Measurements from ENCODE around the gene ARHGAP40.

Gene ARHGAP40

GRCh38 chr20:38601216-38602184 is at the start of gene ARHGAP40:
ARHGAP40 (plus strand) TSS chr20:38601809.
- peak; percentile 11 to 20 for DNase-seq

DNA sequence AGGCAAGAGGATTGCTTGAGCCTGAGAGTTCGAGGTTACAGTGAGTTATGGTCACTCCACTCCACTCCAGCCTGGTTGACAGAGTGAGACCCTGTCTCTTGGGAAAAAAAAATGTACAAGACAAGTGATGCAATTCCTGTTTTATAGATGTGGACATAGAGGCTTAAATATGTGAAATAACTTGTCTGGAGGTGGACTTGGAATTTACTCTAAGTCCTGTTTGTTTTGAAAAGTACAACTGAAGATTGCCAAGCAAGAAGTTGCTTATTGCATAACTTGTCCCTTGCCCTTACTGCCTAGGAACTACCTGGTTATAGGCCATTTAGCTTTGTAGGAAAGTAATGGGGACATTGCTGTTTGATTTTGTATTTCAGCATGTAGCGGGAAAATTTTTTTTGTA is 46.6 kb upstream of the ARHGAP40 start:
- DNase-seq, result no peak

- DNase-seq, result no peak
Measured at GRCh38 chr20:38555395-38555794, 46.2 kb upstream of the ARHGAP40 start.

GRCh38 chr20:38557174-38557573 is 44.4 kb upstream of the ARHGAP40 start:
- no peak for DNase-seq

DNA sequence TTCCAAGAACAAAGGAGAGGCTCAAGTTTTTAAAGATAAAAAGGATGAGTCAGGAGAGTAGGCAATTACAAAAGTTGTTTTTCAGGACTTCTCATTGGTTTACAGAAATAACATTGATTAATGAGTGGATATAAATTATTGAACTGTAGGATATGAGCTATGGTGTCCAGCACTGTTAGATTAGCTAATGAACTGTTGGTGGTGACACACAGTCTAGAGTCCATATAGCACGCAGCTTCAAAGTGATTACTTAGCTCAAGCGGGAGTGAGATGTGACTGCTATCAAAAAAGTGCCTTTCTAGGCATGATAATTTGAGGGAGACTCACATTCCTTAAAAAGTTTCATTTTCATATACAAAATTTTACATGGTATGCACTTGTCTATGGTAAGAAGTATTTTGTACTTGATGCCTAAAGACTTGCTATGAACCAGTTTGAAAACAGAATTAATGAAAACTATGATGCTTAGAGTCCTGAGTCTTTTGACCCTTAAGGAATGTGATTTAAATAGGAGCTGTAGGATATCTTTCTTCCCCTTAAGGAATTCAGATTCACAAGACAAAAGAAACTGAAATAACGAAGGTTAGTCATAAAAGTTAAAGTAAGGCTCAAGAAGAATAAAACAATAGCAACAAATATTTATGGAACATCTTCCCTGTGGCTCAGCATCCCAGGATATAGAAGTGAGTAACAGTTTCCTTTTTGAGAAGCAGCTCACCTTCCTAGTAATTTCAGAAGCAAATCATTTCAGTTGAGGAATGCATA is 42.8 kb upstream of the ARHGAP40 start:
- no peak for DNase-seq

GRCh38 chr20:38559764-38560163 is 41.8 kb upstream of the ARHGAP40 start:
- no peak for DNase-seq

DNA sequence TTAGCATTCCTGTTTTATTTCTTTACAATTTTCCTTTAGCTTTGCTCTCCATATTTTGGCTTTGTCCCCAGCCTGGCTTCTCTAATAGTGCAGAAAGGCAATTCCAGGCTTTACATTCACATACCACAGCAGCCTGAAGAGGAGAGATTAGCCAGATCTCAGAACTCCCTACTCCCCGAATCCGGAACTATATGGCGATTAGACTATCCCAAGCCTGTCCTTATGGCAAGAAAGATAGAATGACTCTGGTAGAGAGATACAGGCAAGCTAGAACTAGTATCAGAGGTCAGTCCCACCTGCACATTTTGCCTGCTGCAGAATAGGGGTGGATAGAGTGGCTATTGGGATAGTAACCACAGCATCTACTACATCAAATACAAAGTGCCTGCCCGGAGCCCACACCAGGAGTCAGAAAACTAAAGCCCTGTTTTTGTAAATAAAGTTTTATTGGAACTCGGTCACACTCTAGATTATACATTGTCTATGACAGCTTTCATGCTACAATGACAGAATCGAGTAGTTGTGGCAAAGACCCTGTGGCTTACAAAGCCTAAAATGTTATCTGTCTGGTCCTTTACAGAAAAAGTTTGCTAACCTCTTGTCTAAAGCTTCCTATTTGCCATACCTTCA is 37.7 kb upstream of the ARHGAP40 start:
- DNase-seq, result no peak

DNA sequence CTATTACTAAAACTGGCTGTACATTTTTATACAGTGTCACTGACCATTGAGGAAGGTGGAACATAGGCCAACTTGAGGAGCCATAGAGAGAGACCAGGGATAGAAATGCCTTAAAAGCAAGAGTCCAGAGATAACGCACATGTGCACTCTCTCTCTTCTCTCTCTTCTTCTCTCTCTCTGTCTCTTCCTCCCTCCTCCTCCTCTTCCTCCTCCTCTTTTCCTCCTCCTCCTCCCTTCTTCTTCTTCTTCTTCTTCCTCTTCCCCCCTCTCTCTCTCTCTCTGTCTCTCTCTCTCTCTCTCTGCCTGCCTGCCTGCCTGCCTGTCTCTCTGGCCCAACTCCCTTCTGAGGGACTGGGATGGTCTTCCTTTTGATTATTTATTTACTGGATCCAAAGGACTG is 36.9 kb upstream of the ARHGAP40 start:
- DNase-seq, result no peak

- DNase-seq, result no peak
Measured at GRCh38 chr20:38566036-38566598, 35.5 kb upstream of the ARHGAP40 start.

DNA sequence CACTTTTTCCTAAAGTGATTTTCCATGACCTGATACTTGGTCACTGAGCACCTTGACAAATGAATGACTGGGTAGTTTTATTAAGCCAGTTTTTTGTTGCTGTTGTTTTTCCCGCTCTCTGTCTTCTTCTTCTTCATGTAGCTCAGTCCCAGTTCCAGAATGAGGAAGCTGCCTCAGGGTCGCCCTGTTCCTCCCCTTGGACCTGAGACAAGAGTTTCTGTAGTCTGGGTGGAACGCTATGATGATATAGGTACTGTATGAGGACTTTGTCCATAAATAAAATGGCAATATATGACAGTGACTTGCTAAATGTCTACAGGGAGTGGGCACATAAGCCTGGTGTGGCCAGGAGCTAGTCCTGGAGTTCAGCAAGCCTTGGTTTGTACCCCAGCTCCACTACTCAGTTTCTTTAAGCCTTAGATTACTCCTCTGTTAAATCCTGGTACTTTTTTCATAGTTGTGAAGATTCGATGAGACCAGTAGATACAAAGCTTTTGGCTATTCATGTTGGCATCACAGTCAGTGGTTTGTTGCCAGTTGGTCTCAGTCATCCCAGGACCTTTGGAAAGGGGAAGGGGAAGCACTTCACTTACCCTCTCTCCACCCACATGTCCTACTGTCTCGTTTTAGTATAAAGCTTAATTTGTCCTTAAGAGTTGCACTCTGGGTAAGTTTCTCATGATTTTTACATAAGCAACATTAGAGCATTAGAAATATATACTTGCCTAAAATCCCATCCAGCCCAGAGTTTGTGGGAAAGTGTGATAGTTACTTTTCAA is 31.7 kb upstream of the ARHGAP40 start:
- no peak for DNase-seq

DNA sequence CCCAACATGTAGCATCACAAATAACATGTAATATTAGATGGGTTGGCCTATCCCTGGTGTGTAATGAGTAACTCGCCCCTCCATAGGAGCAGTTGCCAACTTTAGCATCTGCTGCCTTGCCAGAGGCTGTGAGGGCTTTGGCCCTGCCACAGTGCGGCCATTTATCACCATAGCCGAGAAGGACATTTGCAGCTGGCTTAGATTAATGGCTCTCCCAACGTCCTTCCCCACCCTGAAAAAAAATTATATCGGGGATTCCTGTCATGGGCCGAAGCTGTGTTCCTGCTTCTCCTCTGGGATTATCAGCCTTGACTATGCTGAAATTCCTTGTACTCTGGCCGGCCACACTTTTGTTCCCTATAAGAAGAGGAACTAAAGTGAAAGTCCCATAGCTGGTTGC is 28.2 kb upstream of the ARHGAP40 start:
- no peak for DNase-seq

GRCh38 chr20:38579219-38579910 is 22.2 kb upstream of the ARHGAP40 start:
- no peak for DNase-seq

DNA sequence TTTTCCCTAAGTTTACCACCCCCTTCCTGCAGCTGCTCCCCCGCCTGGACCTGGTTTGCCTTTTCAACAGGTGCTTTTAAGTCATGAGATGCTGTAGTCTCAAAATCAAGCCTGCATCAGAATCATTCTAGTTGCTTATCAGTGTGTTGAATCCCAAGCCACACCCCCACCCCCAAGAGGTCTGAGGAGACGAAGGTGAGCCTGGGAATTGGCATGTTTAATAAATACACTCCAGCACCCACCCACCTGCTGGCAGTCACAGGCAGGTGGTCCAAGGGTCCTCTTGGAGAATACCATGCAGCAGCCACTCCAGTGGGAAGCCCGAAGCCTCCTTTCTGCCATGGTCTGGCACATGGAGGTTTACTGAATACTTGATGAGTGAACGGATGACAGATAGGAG is 21.7 kb upstream of the ARHGAP40 start:
- no peak for DNase-seq

- DNase-seq, result no peak
Measured at GRCh38 chr20:38581013-38581412, 20.6 kb upstream of the ARHGAP40 start, which contains the start of gene ADIG. ADIG (plus strand) TSS chr20:38581197; CDS start chr20:38581251, 54 bp downstream.

DNA sequence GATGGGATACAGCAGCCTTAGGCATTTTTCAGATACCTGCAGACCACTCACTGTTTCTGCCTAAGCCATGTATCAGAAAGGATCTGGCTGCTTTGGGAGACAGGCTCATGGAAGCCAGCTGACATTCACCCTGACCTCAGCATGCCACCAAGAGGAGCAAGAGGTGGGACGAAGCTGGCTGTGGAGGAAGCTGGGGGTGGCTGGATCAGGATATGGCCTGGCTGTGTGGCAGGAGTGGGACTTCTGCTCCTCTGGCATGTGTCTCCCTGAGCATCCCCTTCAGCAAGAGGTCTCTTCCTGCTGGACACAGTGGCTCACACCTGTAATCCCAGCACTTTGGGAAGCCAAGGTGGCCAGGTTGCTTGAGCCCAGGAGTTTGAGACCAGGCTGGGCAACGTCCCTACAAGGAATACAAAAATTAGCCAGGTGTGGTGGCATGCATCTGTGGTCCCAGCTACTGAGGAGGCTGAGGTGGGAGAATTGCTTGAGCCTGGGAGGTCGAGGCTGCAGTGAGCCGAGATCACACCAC is 19.7 kb upstream of the ARHGAP40 start:
- no peak for DNase-seq

DNA sequence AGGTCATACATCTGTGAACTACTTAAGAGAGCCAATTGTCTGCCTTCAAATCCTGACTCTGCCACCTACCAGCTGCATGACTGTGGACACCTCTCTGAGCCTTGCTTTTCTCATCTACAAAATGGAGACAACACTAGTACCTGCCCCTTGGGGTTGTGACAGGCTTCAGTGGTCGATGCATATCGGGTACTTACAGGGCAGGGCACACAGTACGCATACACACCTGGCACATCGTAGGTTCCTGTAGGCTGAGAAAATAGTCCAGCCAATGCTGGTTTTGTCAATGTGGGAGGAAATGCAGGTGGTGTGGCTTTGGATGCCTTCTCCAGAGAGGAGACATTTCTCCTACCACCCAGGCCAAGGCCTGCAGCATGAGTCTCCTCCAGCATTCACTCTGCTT is 18.3 kb upstream of the ARHGAP40 start:
- no peak for DNase-seq

DNA sequence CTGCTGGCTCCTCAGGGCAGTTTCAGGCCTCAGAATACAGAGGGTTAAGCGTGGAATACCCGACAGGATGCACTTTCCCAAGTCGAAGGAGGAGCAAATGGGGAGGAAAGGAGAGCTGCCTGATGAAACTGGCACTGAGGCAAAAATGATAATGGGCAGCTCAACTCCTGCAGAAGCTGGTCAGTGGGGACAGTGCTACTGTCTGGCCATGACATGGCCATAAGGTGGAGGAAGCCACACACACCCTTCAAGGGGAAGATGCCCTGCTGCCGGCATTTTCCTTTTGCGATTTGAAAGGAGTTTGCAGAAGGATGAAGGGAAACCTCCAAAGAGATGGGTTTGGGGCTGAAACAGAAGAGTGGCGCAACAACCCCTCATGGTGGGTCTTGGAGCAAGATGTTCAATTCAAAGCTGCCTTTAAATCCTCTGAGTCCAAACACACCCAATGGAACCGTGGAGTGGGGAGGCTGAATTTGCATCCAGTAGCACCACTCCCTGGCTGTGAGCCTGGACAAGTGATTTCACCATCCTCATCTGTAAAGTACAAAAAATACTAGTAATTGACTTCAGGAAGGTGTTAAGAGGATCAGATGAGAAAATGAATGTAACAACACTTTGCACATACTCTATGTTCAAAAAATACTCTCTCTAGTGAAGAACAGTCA is 17.4 kb upstream of the ARHGAP40 start:
- no peak for DNase-seq

DNA sequence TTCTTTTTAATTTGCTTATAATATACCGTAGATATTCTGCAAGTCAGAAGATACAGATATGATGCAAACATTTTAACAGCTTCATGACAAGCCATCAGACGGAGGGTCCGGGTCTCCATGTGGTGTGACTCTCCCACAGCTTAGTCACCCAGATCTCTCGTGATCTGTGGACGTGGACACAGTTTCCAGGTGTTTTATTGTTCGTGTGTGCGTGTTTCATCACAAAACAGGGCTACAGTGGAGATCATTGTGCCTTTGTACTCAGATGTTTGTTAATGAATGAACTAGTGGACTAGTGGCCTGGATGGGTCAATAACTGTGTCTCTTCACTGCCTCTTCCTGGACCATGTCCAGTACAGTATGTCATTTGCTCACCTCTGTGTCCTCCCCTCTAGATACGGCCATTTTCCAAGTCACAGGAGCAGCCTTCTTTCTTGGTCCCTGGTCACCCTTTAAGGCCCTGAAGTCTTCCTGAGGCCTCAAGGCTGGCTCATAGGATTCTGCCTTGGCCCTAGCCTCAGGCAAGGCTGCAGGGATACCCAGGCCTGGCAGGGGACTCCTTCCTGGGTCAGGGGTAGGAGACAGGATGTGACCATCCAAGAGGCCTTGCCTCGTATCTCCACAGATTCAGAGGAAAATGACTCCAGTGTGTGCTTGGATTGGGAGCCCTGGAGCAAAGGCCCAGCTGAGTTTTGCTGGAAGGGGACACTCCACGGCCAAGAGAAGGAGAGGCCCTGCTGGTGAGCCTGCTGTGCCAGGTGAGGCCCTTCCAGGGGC is 16.0 kb upstream of the ARHGAP40 start:
- DNase-seq, result no peak

DNA sequence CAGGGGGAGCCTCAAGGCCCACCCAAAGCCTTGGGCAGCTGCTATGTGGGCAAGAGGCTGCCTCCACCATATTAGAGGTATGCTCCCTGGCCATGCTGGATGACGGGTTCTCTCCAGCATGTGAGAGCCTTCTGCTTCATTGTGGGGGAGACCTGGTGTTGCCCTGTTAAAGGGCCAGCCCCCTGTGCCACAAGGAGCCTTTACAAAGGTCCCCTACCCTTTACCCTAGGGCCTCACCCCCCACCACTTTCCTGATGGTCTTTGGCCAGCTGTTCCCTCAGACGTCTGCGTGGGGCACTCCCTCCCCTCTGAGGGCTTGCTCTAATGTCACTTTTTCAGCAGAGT is 15.5 kb upstream of the ARHGAP40 start:
- no peak for DNase-seq

DNA sequence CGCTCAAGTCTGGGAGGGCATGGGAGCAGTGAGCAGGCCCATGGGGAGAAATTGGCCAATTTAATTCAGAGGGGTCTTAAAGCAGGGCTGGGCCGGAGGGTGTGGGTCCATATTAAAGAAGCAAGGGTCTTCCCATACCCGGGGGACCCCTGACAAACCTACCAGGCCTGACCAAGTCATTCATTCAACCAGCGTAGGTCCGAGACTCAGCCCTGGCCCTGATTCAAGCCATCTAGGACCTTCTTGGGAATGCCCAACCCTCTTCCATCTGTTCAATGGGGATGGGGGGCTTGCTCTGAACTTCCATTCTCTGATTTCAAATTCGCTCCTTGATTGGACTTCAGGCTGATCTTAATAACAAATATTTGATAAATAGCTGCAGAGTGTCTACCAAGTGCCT is 13.3 kb upstream of the ARHGAP40 start:
- DNase-seq, result no peak

Data from activated CD4-positive, alpha-beta T cell treated with anti-CD3 and anti-CD28 coated beads, Interleukin-2, amount 50 U/mL, for 48 hours (primary cell).